NCI-H774 (cell line): ENCODE data around the gene LRRN3.
A peak's percentile ranks its signal among the peaks of the same experiment; 100 is the strongest.

Experiments
- DNase-seq: peaks from one replicate; lab custom pipeline; 2025; lab: John Stamatoyannopoulos, UW

LRRN3 gene

DNA sequence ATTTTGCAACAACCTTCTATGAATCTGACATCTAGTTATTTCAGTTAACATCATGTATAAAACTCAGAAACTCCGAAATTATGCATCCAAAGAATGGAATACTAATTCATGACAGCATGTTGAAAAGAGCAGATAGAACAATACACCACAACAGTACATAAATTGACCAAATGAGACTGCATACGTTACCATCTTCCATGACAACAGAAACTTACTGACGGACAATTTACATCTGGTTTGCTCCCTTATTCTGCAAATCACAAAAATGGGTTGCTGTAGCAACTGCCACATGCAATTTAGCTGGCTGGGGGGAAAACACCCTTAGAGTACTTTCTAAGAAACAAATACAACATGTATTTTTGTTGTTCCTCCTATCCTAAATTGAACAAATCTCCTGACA is 14.3 kb downstream of the LRRN3 start:
- DNase-seq, result no peak

DNA sequence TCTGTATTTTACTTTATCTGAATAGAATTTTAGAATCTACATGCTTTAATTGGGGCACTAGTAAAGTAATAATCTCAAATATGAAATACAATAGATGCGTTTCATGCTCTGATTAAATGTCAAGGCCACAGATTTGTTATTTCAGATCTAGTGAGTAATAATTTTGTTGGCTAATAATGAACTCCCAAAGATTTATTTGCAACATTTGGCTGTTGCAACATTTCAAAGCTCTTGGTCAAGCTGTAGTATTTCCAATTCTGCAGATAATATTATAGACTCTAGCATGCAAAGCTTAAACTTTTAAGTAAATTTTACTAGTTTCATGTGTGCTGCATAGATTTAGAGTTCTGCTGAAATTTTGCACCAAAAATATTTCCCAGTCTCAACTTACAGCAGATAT is 16.7 kb downstream of the LRRN3 start:
- no peak for DNase-seq

DNA sequence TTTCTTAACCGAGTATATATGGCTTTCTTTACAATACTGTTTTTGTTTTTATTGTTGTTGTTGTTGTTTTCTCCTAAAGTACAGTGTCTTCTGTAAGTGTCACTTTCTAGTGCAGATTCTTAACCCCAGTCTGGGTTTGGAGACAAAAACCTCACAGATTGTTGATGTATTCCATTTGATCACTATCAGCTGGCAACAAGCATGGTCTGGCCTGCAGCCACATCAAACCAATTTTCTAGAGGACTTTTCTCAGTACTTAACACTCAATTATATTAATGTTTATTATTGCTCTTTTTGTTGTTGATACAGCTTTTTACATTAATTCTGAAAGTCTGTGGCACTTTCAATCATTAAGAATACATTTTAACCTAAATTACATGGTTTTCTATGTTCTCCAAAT is 17.1 kb downstream of the LRRN3 start:
- DNase-seq, result peak; percentile 33

DNA sequence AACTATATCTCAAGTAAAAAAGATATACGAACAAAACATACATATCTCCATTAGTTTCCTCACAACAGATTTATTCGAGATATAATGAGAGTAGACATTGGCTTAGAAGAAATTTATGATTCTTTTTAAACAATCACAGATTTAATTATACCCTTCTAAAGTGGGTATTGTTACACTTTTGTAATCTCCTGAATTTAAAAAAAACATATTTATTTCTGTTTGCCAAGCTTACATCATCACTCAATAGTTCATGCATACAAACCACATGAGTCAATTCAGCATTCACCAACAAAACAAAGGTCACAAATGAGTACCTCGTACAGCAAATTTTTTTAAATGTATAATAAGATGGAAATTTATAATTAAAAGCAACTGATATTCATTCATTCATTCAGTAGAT is 17.6 kb downstream of the LRRN3 start:
- peak; percentile 11 for DNase-seq

DNA sequence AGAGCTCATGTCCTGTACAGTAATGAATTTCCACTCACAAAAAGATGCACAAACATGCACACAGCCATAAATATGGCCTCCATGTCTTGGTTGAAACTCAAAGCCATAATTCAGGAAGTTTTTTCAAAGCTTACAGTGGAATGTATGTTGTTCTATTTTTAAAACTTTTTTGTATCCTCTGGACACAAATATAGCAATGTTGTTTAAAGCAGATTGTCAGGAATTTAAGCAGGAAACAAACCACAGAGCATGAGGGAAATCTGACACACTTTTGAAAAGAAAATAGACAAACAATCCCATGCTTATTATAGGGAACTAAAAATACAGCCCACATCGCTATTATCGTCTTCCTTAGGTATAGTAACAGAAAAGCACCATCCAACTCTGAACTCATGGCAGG is 21.5 kb downstream of the LRRN3 start:
- DNase-seq, result no peak

DNA sequence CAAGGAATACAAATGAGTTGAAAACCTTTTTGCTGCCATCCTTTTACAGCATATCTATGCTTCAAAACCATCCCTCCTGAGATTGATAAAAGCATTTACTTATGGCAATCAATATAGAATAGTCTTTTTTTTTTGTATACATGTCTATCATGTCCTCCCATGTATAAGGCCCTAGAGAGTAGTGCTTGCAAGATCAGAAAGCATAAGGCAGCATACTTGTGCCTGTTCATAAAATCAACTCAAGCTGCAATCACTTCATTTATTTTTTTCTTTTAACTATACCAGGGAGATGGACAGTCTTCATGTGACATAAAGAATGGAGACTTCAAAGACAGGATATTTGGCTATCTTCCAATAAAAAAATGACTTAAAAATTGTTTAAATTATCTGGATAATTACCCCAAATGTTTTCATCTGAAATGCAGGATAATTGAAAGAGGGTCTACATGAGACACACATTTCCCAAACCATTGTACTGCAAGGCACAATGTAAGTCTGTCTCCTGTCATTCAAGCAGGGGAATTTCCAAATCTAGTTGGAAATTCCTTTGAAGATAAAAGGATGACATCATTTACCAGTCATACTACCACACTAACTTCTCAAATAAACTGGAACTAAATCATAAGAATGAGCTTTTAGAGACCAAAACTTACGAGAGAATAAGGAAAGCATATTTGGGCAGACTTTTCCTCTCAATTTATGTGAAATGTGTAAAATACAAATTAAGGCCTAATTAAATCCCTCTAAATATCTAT is 22.5 kb downstream of the LRRN3 start:
- no peak for DNase-seq

DNA sequence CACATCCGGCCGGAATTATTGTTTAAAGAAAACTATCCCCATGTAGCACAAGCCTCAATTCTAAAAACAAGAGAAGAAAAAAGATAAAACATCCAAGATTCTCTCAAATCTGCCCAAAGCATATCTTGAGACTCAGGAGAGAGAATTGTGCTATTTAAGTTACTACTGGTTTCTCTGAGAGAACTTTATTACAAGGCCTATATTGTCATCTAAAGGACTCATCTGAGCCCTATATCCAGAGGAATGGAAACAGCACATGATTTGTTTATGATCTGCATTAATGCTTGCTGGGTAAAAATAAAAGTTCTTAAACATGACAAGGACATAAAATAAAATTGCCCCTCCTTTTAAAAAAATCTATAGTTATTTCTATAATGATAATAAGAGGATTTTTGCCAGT is 25.0 kb downstream of the LRRN3 start:
- no peak for DNase-seq

DNA sequence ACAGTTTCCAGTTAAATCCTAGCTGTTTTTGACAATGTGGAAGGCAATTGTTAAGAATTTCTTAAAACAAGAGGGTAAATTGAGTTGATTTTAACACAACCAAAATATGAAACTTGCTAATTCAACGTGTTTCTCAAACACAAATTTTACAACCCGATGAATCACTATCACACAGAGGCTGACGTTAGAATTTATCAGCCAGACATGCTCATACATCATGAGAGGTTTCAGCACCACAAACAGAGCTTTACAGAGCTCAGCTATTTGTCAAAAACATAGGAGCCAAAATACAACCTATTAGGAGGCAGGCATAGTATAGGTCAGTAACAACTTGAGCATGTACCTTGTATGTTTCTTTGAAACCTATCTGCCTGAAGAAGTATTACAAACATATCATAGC is 36.1 kb downstream of the LRRN3 start:
- no peak for DNase-seq

DNA sequence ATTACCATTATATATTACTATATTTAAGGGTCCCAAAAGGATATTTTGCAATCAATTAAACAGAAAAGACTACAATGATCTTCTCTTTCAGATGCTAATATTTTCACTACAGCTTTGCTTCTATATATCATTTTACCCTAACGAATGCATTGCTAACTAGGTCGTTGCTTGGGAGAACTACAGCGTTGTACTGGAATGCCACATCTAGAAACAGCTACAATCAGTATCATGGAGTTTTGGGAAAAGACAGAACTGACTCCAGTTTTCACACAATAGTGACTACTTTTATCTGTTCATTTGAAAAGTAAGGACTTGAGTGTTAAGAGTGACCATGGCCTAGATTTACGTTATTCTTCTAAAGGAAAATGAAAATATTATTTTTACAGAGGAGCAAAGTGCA is 38.5 kb downstream of the LRRN3 start:
- DNase-seq, result no peak

DNA sequence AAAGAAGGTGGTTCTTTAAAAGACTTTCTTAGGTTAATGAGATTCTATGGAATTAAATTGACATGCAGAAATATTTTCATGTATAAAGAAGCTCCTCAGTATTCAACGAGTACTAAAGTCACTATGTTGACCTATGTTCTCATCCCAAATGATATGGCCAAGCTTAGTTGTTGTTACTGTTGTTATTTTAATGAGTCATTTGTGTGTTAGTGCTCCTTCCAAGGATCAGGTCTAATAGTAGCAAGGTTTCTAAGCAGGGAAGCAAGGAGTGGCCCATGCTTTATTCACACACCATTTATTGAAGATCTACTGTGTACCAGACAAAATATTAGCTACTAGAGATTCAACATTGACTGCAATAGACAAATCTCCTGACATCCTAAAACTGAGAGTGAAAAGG is 41.9 kb downstream of the LRRN3 start:
- DNase-seq, result no peak

DNA sequence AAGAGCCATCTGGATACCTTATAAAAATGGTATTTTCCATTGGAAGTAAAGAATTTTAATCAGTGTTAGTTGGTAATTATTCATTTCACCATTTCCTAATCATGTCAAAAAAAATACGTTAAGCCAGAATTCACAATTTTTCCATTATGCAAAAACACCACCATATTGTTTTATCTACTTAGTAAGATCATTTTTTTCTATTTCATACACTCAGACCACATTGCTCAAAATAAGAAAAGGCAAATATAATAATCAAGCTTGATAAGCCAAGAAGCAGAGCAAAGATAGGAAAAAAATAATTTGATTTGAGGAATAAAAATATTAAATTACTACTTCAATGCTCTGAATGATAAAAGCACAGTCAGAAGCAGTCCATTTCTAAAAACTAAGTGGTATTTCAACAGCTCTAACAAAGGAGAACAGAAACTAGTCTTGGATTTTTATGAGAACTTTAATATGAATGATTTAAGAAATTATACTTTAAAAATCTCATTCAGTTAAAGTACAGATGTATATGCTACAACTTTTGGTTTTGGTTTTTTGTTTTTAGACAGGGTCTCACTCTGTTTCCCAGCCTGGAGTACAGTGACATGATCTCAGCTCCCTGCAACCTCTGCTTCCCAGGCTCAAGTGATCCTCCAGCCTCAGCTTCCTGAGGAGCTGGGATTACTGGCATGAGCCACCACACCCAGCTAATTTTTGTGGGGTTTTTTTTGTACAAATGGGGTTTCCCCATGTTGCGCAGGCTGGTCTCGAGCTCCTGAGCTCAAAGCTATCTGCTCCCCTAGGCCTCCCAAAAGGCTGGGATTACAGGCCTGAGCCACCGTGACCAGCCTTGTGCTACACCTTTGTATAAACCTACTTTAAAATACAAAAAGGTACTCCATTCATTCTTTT is 46.6 kb downstream of the LRRN3 start:
- no peak for DNase-seq

DNA sequence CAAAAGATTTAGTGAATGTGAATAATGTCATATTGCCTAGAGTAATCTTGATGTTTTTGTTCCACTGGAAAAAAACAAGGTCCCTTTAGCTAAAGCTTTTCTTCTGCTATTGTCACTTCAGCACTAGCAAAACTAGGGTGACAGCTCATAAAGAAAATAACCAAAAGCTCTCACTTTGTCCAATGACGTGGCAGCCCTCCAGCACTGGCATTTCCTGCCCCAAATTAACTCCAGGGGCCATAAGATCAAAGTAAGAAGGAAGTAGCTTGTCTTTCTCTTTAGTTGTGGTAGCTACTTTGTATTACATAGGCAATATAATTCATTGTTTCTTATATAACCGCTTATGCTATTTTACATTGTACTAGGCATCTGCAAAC is 47.3 kb downstream of the LRRN3 start:
- DNase-seq, result no peak

DNA sequence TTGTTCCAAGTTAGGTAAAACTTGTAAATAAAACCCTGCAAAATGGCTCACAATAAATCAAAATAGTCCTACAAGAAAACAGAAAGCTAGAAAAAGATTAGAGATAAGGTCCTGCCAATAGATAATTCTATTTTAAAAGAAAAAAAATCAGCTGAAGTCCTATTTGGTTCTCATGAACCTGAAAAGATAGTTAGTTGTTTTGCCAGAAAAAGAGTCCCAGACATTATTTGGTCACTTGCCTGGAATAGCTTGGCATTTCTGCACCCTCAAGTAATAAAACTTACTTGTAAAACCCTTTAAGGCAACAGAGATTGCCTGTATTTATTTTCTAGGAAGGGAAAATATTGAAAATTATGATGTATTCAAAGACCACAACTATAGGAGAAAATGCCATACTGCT is 47.7 kb downstream of the LRRN3 start:
- DNase-seq, result no peak

DNA sequence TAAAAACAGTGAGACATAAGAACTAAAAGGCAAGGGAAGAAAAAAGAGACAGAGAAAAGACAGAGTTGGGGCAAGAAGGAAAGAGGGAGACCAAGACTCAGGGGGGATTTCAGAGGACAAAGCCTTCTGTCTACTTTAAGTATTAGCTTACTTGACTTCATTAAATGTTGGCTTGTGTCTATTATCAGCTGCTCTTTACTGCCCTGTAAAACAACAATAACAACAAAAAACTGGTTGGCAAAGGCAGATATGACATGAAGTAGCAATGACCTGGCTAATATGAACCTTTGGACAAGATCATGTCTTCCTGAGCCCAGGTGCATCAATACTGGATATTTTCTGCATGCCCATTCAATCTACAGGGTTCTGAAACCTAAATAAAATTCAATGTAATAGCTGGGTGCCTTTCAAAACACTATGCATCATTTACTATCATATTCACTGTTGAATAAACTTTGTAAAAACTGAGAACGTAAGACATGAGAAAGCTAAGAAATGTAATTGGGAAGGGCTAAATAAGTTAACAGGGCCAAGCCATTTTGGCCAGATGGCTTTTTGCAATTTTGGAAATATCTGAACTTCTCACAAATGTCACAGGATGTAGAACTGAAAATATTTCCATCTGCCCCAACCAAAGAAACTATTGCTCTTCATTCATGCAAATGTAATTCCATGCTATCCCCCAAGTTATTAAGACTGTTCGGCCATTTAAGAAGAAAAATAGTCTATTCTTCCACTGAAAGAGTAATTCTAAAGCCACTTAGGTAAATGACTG is 49.4 kb downstream of the LRRN3 start:
- no peak for DNase-seq

DNA sequence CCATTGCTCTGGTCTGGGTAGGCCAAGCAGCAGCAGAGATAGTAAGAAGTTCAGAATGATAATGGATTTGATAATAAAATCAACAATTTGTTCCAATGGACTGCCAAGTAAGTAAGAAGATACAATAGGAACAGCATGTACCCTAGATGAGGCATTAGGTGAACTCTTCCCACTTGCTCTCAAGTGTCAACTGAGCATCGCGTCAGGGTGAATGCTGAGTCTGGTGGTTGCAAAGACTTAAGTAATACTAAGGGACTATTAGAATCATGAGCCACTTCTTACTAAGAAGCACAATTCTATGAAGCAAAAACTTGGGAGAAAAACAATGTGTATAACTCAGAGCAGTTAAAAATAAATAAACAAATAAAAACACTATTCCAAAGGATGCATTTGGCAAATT is 54.5 kb downstream of the LRRN3 start:
- DNase-seq, result no peak

DNA sequence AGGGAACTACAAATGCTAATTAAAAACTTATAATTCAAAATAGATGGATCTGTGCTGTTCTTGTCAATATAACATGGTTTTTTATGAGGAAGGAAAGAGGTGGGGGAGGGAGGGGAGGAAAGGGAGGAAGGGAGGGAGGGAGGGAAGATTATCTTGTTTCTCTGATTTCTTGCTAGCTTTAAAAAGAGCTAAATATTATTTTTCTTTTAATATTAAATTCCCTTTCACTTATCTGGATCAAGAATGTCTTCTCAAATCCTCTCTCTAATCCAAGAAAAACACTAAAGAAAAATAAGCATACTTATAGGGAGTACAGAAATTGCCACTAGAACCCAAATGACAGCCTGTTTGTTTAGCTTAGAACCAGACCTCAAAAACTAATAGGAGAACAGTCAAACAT is 55.2 kb downstream of the LRRN3 start:
- DNase-seq, result no peak

DNA sequence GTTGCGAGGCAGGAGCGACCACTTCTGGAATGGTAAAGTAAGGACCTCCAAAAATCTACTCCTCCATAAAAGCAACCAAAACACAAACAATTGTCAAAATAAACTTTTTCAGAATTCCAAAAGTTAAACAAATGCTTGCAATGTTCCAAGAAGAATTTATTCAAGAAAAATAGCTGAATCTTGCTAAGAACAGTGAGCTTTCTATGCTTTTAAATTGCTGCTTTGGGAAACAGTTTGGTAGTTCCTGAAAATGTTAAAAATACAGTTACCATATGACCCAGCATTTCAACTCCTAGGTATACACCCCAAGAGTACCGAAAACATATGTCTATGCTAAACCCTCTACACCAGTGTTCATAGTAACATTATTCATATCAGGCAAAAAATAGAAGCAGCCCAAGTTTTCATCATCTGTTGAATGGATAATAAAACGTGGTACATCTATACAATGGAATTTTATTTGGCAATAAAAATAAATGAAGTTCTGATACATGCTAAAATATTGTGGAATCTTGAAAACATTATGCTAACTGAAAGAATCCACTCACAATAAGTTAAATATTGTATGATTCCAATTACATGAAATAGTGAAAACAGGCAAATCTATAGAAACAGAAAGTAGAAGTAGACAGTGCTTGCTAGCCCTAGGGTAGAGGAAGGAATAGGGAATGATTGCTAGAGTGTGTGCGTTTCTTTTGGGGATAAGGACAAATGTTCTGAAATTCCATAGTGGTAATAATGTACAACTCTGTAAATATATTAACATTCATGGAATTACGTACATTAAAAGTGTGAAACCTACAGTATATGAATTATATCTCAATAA is 57.0 kb downstream of the LRRN3 start:
- DNase-seq, result no peak

DNA sequence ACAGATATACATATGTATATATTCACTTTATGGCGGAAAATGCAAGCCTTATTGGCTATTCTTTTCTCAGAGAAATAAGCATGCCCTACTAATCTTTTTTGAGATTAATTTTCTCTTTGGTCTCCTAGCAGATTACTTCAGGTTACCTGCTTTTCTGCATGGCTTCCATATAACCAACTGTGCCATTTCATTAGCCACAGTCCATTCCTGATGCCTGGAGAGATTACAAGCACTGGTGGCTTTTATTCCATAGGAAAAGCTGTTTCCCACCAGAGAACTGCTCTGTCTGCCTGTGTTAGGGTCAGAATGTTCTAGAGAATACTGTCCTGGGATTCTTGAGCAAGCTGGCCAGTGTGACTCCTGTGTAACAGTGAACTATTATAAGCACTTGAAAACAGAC is 59.8 kb downstream of the LRRN3 start:
- no peak for DNase-seq

DNA sequence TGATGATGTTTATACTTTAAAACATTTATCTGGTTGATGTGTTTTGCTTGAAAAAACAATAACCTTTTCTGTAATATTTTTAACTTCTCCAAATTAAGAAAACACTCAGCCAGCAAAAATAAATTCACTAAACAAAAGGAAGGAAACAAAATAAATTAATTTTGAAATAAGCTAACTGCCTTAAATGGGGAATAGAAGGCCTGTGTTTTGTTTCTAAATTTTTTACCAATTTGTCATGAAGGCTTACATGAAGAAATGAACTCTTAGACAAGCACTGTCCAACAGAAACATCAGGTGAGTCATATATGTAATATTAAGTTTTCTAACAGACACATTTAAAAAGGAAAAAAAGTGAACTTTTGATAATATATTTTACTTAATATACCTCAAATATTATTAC is 68.5 kb downstream of the LRRN3 start:
- no peak for DNase-seq

DNA sequence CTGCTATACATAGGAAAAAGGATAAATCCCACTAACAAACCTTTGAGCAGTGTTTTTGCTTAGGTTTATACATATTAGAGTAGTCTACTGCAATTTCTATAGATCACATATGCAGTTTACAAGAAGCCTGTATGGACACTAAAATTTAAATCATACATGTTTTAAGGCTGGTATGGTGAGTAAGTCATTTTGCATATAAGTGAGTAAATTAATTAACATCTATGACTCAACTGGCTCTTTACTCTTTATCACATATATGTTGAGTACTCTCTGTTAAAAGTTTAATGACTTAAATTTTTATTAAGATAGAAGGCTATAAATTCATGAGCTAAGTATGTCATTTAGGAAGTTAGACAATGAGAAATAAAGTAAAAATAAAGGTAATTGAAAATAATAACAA is 69.4 kb downstream of the LRRN3 start:
- no peak for DNase-seq

DNA sequence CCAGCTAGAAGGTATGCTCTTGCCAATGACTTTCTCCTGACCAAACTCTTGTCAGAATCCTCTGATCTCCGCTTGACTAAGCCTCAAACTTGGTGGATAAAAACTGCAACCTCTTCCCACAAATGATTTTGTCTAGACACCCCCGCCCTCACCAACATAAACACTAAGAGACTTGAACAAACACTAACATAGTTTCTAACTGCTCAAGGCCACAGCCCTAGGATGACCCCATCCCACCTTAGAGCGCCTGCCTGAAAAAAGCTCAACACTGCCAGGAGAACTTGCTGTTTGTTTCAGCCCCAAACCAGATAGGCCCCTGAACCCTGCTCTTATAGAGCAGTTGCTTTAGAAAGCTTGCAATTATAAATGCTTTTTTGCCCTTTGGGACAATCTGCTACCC is 71.8 kb downstream of the LRRN3 start:
- DNase-seq, result no peak

DNA sequence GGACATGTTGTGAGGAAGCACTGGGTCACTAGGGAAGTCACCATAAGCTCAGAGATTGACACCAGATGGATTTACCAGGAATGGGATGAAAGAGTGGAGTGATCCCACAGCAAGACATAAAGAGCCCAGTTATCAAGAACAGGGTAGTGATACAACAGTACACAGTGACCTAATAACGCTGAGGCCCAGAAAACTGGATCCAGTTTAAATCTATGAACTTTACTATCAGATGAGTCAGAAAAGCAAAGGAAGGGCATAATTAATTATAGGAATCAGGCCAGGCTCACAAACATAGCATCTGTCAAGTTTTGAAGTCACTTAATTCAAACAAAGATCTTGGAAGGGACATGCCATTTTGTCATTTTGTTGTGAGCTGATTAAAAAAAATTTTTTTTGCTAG is 73.5 kb downstream of the LRRN3 start:
- no peak for DNase-seq
